ENCODE measurements around the gene RAB37. TPM values are rescaled to one million over a fixed set of nuclear protein-coding genes. Genes with fewer than 3 reads are reported as not detected.

Gene RAB37
- total RNA-seq, 2 experiments from 2014 or later = 1.3 to 1.4 TPM

- ChIA-PET POLR2A (interaction anchor here (0.9 kb wide), 1 partner anchor 22 kb away, joined by 3 read pairs; the partner anchor contains the start of gene NAT9), CTCF (interaction anchor here (0.6 to 14.3 kb wide), 8 partner anchors 9 to 113 kb away, joined by 3 to 152 read pairs (median 6); partner anchors contain the start of genes NAT9 and RAB37)
Observed at GRCh38 chr17:74754832-74755231, 17.8 kb downstream of the RAB37 start.

- ChIA-PET POLR2A (interaction anchor here (0.6 kb wide), 1 partner anchor 44 kb away, joined by 3 read pairs; no protein-coding TSS in a partner anchor), CTCF (interaction anchor here (0.9 to 14.3 kb wide), 4 partner anchors 10 to 18 kb away, joined by 3 to 152 read pairs (median 10); partner anchors contain the start of gene NAT9)
Observed at GRCh38 chr17:74755533-74755932, 18.5 kb downstream of the RAB37 start.

- CTCF ChIA-PET = interaction anchor here (0.9 to 14.3 kb wide), 4 partner anchors 11 to 35 kb away, joined by 3 to 152 read pairs (median 6); partner anchors contain the start of gene NAT9
- POLR2A ChIA-PET = no interaction called here
Observed at GRCh38 chr17:74756891-74757290, 19.8 kb downstream of the RAB37 start.

DNA sequence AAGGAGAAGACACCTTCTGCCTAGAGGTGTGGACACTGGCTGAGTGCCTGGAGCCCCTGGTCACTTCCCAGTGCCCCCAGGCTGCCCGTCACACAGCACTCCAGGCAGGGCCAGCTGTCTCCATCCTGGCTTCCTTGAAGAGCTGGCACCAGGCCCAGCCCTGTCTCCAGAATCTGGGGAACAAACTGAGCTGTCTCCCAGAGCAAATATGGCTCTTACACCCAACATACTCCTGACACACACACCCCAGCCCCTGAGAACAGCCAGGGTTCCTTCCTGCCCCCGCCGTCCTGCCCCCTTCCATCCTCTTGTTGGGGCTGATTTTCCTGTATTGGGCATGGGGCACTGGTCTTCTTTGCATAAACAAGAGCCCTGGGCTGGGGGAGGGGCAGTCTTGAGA is 20.4 kb downstream of the RAB37 start:
- POLR2A ChIA-PET = no interaction called here
- CTCF ChIA-PET = interaction anchor here (1.3 to 14.3 kb wide), 6 partner anchors 7 to 104 kb away, joined by 5 to 152 read pairs (median 14); partner anchors contain the start of gene NAT9

DNA sequence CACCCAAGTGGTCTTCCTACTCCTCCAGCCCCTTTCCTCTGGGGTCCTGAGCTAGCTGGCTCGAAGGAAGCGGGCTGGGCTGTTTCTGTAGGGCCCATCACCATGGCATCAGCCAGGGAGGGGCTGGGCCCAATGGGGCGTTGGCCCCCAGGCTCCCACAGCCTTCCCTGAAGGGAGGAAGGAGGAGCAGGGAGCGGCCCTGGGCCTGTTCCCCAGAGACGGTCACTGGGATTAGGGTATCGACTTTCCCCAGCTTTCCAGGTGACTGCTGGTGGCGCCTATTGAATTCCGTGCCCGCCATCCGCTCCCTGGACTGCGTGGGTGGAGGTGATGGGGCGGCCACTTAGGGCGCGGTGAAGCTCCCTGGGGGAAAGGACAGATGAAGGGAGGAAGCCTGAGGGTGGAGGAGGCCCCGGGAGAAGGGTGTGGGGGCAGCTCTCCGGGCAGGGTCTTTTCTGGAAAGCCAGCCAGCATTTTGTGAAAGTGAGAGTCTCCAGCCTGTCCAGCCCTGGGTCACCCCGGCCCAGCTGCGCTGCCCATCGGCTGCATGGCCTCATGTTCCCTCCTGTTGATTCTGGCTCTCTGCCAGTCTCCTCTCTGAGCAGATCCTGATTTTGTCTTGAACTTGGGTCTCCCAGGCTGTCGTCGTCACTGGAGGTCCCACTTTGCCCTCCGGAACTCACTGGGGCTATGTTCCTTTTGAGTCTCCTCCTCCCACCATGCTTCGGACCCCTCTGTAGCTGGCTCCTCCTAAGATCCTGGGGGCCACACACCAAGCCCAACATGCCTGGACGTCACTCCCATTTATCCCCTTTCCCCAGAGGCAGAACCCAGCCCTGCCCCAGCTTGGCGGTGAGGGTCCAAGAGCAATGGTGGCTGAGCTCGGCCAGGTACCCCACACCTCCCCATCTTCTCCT is 21.1 kb downstream of the RAB37 start:
- ChIA-PET POLR2A (interaction anchor here (2.5 kb wide), 1 partner anchor 9 kb away, joined by 13 read pairs; no protein-coding TSS in a partner anchor), CTCF (interaction anchor here (0.7 to 14.3 kb wide), 7 partner anchors 8 to 104 kb away, joined by 3 to 152 read pairs (median 7); partner anchors contain the start of gene NAT9)

DNA sequence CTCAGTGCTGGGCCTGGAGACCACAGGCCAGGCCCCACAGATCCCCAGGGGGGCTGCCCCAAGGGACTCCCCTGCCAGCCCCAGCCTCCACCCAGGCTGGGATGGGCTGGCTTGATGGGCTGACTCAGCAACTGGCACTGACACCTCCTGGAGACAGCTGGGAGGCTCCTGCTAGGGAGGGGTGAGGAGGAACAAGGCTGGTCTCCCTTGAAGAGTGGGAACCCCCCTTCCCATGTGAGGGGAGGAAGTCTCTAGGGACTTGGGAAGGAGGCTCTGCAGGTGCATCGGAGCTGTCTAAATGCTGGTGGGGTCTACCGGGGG is 21.8 kb downstream of the RAB37 start:
- CTCF ChIA-PET = interaction anchor here (0.5 to 14.3 kb wide), 8 partner anchors 8 to 140 kb away, joined by 3 to 152 read pairs (median 8); partner anchors contain the start of gene NAT9
- POLR2A ChIA-PET = interaction anchor here (2.5 kb wide), 1 partner anchor 9 kb away, joined by 13 read pairs; no protein-coding TSS in a partner anchor

- POLR2A ChIA-PET = interaction anchor here (2.5 kb wide), 1 partner anchor 10 kb away, joined by 13 read pairs; no protein-coding TSS in a partner anchor
- CTCF ChIA-PET = interaction anchor here (0.5 to 14.3 kb wide), 9 partner anchors 8 to 396 kb away, joined by 3 to 152 read pairs (median 7); partner anchors contain the start of gene NAT9
Observed at GRCh38 chr17:74759243-74759801, 22.3 kb downstream of the RAB37 start.

DNA sequence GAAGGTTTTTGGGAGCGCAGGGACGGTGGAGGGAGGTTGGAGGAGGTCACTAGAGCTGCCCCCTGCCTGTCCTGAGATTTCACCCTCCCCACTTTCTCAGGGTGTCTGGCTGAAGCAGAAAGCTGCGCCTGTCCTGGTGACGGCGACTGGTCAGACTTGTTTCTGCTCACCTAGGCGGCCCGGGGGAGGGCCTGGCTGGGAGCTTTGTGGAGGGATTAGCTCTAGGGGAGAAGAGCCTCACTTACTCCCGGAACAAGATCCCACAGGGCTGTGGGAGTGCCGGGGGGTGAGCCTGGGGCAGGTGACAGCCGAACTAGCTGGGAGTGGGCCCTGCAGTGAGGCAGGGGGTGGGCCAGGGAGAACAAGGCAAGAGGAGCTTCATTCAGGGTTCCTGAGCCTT is 22.9 kb downstream of the RAB37 start:
- POLR2A ChIA-PET = interaction anchor here (2.5 kb wide), 1 partner anchor 10 kb away, joined by 13 read pairs; no protein-coding TSS in a partner anchor
- CTCF ChIA-PET = interaction anchor here (1.0 to 14.3 kb wide), 7 partner anchors 10 to 103 kb away, joined by 4 to 152 read pairs (median 10); partner anchors contain the start of gene NAT9

DNA sequence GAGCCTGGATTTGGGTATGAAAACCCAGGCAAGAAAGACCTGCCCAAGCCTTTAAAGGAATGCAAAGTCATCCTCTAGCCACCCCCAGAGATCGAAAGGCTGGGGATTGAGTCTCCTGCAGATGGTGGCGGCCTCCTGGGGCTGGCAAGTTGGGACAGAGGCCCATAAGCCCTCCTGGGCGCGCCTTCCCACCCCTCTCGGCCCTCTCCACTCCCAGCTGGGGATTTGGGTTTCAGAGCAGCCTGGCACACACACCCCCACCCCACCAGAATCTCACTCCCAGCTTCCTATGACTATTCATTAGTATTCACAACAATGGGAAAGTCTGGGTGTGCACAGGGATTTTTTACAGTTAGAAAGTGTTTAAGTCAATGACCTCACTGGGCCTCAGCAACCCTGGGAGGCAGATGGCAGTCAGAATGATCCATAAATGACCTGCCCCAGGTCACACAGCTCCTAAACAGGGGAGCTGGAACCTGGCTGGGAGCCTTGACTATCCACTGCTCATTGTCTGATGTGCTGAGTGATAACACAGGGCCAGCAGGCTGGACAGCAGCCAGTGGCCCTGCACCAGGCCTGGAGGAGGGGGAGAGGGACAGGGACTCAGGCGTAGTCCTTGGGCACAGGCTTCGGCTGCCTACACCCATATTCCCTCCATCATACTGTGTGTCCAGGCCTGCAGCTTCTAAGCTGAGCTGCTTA is 23.5 kb downstream of the RAB37 start:
- ChIA-PET POLR2A (interaction anchor here (2.5 kb wide), 1 partner anchor 11 kb away, joined by 13 read pairs; no protein-coding TSS in a partner anchor), CTCF (interaction anchor here (1.0 to 14.3 kb wide), 7 partner anchors 10 to 103 kb away, joined by 4 to 152 read pairs (median 10); partner anchors contain the start of gene NAT9)

DNA sequence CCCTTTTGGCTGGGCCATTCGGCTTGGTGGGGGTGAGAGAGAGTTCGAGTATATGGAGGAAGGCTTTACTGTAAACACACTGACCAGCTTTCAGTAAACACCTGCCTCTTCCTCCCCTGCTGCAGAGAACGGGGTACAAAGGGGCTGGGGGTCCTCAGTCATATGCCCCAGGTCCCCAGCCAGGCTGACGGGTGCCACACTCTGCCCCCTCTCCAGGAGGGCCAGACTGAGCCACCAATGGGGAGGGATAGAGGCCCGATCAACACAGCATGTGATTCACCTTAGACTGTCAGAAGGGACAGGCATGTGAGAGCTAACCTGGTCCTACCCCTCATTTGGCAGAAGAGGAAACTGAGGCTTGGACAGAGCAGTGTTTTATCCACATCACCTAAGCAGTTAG is 24.4 kb downstream of the RAB37 start:
- POLR2A ChIA-PET = no interaction called here
- CTCF ChIA-PET = interaction anchor here (5.3 to 14.3 kb wide), 2 partner anchors 12 to 16 kb away, joined by 26 to 152 read pairs; partner anchors contain the start of gene NAT9

DNA sequence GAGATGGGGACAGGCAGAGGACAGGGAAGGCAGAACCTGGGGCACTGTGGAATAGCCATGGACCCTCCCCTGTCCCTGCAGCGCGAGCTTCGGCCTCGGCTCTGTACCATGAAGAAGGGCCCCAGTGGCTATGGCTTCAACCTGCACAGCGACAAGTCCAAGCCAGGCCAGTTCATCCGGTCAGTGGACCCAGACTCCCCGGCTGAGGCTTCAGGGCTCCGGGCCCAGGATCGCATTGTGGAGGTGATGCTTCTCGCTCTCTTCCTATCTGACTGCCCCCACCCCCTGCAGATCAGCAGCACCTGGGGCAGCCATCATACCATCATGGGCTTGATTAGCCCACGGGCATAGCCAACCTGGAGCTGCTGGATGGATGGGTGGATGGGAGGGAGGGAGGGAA is 24.9 kb downstream of the RAB37 start:
- CTCF ChIA-PET = interaction anchor here (0.9 to 14.3 kb wide), 3 partner anchors 11 to 105 kb away, joined by 3 to 152 read pairs (median 26); partner anchors contain the start of gene NAT9
- POLR2A ChIA-PET = interaction anchor here (0.7 kb wide), 1 partner anchor 17 kb away, joined by 7 read pairs; no protein-coding TSS in a partner anchor

DNA sequence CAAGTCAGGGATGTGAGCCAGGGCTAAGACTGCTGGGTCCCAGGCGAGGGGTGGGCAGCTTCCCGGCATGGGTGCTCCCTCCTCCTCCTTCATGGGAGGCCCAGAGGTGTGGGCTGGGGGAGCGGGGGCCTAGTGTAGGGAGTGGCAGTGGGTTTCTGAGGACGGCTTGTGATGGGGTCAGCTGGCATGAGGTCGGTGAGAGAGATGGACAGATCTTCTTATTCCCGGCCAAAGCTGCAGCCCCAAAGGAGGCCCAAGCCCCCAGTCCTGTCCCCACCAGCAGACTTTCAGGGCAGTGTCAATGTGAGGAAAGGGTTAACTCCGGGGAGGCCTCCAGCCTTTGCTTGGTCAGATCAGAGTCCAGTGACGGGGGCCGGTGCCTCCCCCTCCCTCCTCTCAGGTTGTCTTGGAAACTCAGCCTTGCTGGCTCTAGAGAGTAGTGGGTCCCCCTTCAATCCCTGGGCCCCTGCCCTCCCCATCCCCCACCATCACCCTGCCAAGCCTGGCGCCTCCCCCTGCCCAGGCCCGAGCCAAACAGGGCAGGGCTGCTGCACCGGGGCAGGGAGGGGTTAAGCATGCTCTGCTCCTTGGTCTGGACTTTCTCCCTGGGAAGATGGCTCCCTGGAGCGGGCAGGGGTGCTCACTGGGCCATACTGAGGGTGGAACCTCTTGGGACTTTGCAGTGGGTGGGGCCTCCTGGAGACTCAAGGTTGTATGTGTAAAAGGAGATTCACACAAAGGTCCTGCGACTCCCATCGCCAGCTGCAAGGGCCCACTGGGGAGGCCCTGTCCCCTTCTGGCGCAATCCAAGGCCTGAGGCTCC is 26.7 kb downstream of the RAB37 start:
- CTCF ChIA-PET = interaction anchor here (0.9 to 1.2 kb wide), 2 partner anchors 9 to 27 kb away, joined by 4 to 6 read pairs; partner anchors contain the start of gene RAB37
- POLR2A ChIA-PET = no interaction called here

DNA sequence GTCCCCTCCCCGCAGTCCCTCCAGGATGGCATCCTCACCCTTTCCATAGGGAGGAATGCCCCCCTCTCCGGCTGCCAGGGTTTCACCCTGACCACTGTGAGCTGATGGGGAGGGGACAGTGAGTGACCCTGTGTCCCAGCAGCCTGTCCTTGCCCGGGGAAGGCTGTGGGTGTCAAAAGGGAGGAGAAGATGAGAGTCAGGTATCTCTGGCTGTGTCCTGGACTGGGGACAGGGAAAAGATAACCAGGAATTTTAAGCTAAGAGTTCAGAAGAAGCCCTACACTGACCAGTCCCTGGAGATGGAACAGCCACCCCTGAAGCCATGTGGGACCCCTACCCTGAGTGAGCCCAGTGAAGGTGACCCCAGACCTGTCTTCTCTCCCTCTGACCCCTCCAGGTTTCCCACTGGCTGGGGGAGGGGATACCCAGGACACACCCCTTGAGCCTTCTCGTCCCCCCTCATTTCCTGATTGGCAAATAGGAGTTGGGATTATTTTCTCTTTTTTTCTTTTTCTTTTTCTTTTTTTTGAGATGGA is 27.8 kb downstream of the RAB37 start:
- ChIA-PET POLR2A (no interaction called here), CTCF (interaction anchor here (1.5 kb wide), 1 partner anchor 9 kb away, joined by 6 read pairs; no protein-coding TSS in a partner anchor)

DNA sequence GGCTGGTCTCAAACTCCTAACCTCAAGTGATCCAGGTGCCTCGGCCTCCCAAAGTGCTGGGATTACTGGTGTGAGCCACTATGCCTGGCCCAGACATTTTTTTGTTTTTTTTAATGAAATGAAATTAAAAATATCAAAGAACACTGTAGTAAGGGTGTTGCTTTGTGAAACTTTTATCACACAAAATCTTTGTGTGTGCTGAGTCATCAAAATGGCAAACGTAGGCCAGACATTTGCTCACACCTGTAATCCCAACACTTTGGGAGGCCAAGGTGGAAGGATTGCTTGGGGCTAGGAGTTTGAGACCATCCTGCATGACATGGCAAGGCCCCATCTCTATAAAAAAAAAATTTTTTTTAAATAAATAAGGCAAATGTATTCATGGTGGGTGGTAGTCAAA is 29.4 kb downstream of the RAB37 start:
- CTCF ChIA-PET = interaction anchor here (0.7 to 5.3 kb wide), 4 partner anchors 11 to 109 kb away, joined by 3 to 47 read pairs (median 4); no protein-coding TSS in a partner anchor
- POLR2A ChIA-PET = no interaction called here

- ChIA-PET POLR2A (no interaction called here), CTCF (interaction anchor here (0.8 to 5.3 kb wide), 4 partner anchors 9 to 110 kb away, joined by 3 to 47 read pairs (median 4); no protein-coding TSS in a partner anchor)
Observed at GRCh38 chr17:74767111-74767516, 30.1 kb downstream of the RAB37 start.

GRCh38 chr17:74768069-74768762 is 31.2 kb downstream of the RAB37 start:
- ChIA-PET CTCF (interaction anchor here (1.2 to 5.3 kb wide), 2 partner anchors 10 to 23 kb away, joined by 5 to 47 read pairs; no protein-coding TSS in a partner anchor), POLR2A (interaction anchor here (0.5 kb wide), 1 partner anchor 57 kb away, joined by 3 read pairs; no protein-coding TSS in a partner anchor)

DNA sequence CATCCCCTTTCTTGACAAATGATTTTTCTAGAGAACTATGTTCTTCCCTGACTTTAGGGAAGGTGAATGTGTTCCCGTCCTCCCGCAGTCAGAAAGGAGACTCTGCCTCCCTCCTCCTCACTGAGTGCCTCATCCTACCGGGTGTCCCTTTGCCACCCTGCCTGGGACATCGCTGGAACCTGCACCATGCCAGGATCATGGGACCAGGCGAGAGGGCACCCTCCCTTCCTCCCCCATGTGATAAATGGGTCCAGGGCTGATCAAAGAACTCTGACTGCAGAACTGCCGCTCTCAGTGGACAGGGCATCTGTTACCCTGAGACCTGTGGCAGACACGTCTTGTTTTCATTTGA is 31.7 kb downstream of the RAB37 start:
- POLR2A ChIA-PET = no interaction called here
- CTCF ChIA-PET = interaction anchor here (0.9 to 9.4 kb wide), 3 partner anchors 13 to 23 kb away, joined by 4 to 152 read pairs (median 47); no protein-coding TSS in a partner anchor

Measured in activated CD8-positive, alpha-beta memory T cell treated with anti-CD3 and anti-CD28 coated beads for 36 hours (primary cell).